ENCODE results near the gene RPL14. TPM values are rescaled to one million over a fixed set of nuclear protein-coding genes. Genes with fewer than 3 reads are reported as not detected.
A peak's percentile ranks its signal among the peaks of the same experiment; 100 is the strongest.

The RPL14 gene
- total and polyA plus RNA-seq, 2 of the 13 experiments (the other 11 are each of a cell fraction or from before 2014, with no cell fraction given), result 502 to 1,291 TPM

DNA sequence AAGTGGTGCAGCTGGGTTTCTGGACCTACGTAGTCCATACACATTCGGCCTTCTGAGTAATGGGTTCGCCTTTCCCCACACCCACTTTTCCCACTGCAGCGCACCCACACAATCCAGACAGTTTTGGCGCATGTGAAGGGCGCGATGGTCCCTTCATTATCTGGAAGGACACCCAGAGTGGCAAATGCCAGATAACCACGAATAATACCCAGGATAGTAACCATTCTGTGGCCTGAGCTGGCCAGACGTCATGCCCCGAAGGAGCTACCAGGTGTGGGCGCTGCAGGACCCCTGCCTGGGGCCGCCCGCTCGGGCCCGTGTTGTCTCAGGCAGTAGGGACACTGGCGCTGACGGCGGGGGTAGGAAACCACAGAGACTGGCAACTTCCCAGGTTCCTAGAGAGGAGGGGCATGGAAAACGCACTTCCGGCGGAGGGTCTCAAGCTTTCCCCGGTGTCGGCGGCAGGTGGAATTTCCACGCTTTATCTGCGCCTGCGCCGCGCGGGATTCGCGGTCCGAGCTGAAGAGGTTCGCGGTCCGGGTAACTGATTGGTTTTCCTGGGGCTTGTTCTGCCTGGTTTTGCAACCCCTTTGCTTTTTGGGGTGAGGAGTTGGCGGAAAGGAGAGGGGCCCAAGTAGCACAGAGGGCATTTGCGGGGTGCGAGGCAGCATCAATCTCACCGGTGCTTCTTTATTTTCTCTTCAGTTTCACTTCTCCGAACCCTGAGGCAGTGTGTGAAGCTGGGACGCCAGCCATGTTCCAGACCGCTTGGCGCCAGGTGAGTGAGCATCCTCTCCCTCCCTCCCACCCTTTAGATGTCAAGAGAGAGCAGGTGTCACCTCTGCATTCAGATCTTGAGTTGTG, 48.7 kb downstream of the RPL14 start, which contains the start of gene ZNF620 (continued):
- TF ChIP-seq, protein P1, sequence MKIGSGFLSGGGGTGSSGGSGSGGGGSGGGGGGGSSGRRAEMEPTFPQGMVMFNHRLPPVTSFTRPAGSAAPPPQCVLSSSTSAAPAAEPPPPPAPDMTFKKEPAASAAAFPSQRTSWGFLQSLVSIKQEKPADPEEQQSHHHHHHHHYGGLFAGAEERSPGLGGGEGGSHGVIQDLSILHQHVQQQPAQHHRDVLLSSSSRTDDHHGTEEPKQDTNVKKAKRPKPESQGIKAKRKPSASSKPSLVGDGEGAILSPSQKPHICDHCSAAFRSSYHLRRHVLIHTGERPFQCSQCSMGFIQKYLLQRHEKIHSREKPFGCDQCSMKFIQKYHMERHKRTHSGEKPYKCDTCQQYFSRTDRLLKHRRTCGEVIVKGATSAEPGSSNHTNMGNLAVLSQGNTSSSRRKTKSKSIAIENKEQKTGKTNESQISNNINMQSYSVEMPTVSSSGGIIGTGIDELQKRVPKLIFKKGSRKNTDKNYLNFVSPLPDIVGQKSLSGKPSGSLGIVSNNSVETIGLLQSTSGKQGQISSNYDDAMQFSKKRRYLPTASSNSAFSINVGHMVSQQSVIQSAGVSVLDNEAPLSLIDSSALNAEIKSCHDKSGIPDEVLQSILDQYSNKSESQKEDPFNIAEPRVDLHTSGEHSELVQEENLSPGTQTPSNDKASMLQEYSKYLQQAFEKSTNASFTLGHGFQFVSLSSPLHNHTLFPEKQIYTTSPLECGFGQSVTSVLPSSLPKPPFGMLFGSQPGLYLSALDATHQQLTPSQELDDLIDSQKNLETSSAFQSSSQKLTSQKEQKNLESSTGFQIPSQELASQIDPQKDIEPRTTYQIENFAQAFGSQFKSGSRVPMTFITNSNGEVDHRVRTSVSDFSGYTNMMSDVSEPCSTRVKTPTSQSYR (CRISPR knock-in tag; IDR thresholded peaks at IDR 0.05; ENCODE audit: borderline replicate concordance), result 0 out of 2 replicates have a peak, but pooled peaks have one; percentile 17
- TF ChIP-seq ZNF20 (CRISPR knock-in tag; IDR thresholded peaks at IDR 0.05), result peak; percentile 81; the same call in 1 of the 2 replicates
- TF ChIP-seq SRF (IDR thresholded peaks at IDR 0.05; ENCODE audit: low read depth, low read length), result no peak
- TF ChIP-seq NFRKB (IDR thresholded peaks at IDR 0.05), result no peak
- TF ChIP-seq RARG (CRISPR knock-in tag; IDR thresholded peaks at IDR 0.05; ENCODE audit: low read depth), result no peak
- TF ChIP-seq KDM2A (CRISPR knock-in tag; IDR thresholded peaks at IDR 0.05; ENCODE audit: borderline replicate concordance, low read depth), result peak; percentile 87
- no peak for TF ChIP-seq ZSCAN22 (CRISPR knock-in tag; IDR thresholded peaks at IDR 0.05)
- no peak for TF ChIP-seq ZNF557 (CRISPR knock-in tag; IDR thresholded peaks at IDR 0.05)
- TF ChIP-seq THYN1 (CRISPR knock-in tag; IDR thresholded peaks at IDR 0.05; ENCODE audit: borderline replicate concordance, low read depth), result no peak
- peak; percentile 54 for TF ChIP-seq SKI (IDR thresholded peaks at IDR 0.05; ENCODE audit: partially characterized antibody)
- peak; percentile 76 for TF ChIP-seq CBFB (CRISPR knock-in tag; IDR thresholded peaks at IDR 0.05)
- peak; percentile 80 for TF ChIP-seq ELF1 (CRISPR knock-in tag; IDR thresholded peaks at IDR 0.05)
- TF ChIP-seq, protein P2, sequence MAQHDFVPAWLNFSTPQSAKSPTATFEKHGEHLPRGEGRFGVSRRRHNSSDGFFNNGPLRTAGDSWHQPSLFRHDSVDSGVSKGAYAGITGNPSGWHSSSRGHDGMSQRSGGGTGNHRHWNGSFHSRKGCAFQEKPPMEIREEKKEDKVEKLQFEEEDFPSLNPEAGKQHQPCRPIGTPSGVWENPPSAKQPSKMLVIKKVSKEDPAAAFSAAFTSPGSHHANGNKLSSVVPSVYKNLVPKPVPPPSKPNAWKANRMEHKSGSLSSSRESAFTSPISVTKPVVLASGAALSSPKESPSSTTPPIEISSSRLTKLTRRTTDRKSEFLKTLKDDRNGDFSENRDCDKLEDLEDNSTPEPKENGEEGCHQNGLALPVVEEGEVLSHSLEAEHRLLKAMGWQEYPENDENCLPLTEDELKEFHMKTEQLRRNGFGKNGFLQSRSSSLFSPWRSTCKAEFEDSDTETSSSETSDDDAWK (CRISPR knock-in tag; IDR thresholded peaks at IDR 0.05), result no peak
- TF ChIP-seq, protein P3, sequence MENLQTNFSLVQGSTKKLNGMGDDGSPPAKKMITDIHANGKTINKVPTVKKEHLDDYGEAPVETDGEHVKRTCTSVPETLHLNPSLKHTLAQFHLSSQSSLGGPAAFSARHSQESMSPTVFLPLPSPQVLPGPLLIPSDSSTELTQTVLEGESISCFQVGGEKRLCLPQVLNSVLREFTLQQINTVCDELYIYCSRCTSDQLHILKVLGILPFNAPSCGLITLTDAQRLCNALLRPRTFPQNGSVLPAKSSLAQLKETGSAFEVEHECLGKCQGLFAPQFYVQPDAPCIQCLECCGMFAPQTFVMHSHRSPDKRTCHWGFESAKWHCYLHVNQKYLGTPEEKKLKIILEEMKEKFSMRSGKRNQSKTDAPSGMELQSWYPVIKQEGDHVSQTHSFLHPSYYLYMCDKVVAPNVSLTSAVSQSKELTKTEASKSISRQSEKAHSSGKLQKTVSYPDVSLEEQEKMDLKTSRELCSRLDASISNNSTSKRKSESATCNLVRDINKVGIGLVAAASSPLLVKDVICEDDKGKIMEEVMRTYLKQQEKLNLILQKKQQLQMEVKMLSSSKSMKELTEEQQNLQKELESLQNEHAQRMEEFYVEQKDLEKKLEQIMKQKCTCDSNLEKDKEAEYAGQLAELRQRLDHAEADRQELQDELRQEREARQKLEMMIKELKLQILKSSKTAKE (CRISPR knock-in tag; IDR thresholded peaks at IDR 0.05; ENCODE audit: borderline replicate concordance), result no peak
- TF ChIP-seq JDP2 (CRISPR knock-in tag; IDR thresholded peaks at IDR 0.05; ENCODE audit: borderline replicate concordance), result no peak
- no peak for TF ChIP-seq ARNT (IDR thresholded peaks at IDR 0.05)
- TF ChIP-seq, protein P4, sequence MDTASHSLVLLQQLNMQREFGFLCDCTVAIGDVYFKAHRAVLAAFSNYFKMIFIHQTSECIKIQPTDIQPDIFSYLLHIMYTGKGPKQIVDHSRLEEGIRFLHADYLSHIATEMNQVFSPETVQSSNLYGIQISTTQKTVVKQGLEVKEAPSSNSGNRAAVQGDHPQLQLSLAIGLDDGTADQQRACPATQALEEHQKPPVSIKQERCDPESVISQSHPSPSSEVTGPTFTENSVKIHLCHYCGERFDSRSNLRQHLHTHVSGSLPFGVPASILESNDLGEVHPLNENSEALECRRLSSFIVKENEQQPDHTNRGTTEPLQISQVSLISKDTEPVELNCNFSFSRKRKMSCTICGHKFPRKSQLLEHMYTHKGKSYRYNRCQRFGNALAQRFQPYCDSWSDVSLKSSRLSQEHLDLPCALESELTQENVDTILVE (CRISPR knock-in tag; IDR thresholded peaks at IDR 0.05), result peak; percentile 75; the same call in 1 of the 2 replicates
